WTC11 (cell line): ENCODE results near the gene CYLD. TPM values are rescaled to one million over a fixed set of nuclear protein-coding genes. Genes with fewer than 3 reads are reported as not detected.

ENCODE experiments used
- ATAC-seq: fragments of 200-7000 bp; cut with Tn5 transposase; 2 replicates; pipeline ENCODE4 v1.10.0; 2021; ENCODE audit warnings: mild to moderate bottlenecking, moderate library complexity
- CTCF ChIA-PET: fragments of 300-600 bp; sonication (Branson Sonifier 250); formaldehyde crosslinking; loops from one replicate; lab custom pipeline; 2021; ENCODE audit warnings: antibody characterized with exemption; lab: Charles Lee
- POLR2A ChIA-PET: fragments of 350-600 bp; sonication (Branson Sonifier 250); formaldehyde crosslinking; loops from one replicate; lab custom pipeline; 2021; ENCODE audit warnings: antibody characterized with exemption; lab: Charles Lee
- DNase-seq: peaks from one replicate; pipeline ENCODE4 v3.0.0; 2021; ENCODE audit warnings: low spot score
- H3K27ac Mint-ChIP-seq: 2 replicates; pipeline ENCODE4 v1.8.0; 2021; ENCODE audit warnings: mixed read lengths
- H3K27me3 Mint-ChIP-seq: 2 replicates; pipeline ENCODE4 v1.8.0; 2021; ENCODE audit warnings: low read depth, mild to moderate bottlenecking, moderate library complexity, mixed read lengths
- H3K36me3 Mint-ChIP-seq: 2 replicates; pipeline ENCODE4 v1.8.0; 2021; ENCODE audit warnings: mixed read lengths
- H3K4me1 Mint-ChIP-seq: 2 replicates; pipeline ENCODE4 v1.8.0; 2022; ENCODE audit warnings: mixed read lengths
- H3K4me3 Mint-ChIP-seq: 2 replicates; pipeline ENCODE4 v1.8.0; 2021; ENCODE audit warnings: mild to moderate bottlenecking, moderate library complexity, mixed read lengths
- H3K9me3 Mint-ChIP-seq: 2 replicates; pipeline ENCODE4 v1.8.0; 2021; ENCODE audit warnings: mixed read lengths
- ATF1 ChIP-seq: sonication (generic); formaldehyde crosslinking; IDR thresholded peaks from 2 replicates; pipeline ENCODE4 v1.8.1; 2023; ENCODE audit warnings: mild to moderate bottlenecking, moderate library complexity, missing genetic modification reagents
- ELF4 ChIP-seq: sonication (generic); formaldehyde crosslinking; IDR thresholded peaks from 2 replicates; pipeline ENCODE4 v1.8.1; 2022; ENCODE audit warnings: low read depth, mild to moderate bottlenecking, moderate library complexity, missing genetic modification reagents
- EMX1 ChIP-seq: fragments of 250-450 bp; sonication (Bioruptor Pico); IDR thresholded peaks from 2 replicates; pipeline ENCODE4 v1.8.0; 2021; ENCODE audit warnings: mild to moderate bottlenecking
- ESRRA ChIP-seq: sonication (generic); formaldehyde crosslinking; IDR thresholded peaks from 2 replicates; pipeline ENCODE4 v1.8.1; 2022; ENCODE audit warnings: mild to moderate bottlenecking, missing genetic modification reagents, borderline replicate concordance
- FOXJ3 ChIP-seq: sonication (generic); formaldehyde crosslinking; IDR thresholded peaks from 2 replicates; pipeline ENCODE4 v1.9.0; 2021; ENCODE audit warnings: missing genetic modification reagents, mild to moderate bottlenecking, borderline replicate concordance
- FOXK1 ChIP-seq: sonication (generic); formaldehyde crosslinking; IDR thresholded peaks from 2 replicates; pipeline ENCODE4 v1.8.0; 2022; ENCODE audit warnings: mild to moderate bottlenecking, moderate library complexity, missing genetic modification reagents
- FOXP1 ChIP-seq: sonication (generic); formaldehyde crosslinking; IDR thresholded peaks from 2 replicates; pipeline ENCODE4 v1.8.0; 2022; ENCODE audit warnings: missing genetic modification reagents, mild to moderate bottlenecking, moderate library complexity, borderline replicate concordance
- GABPB1 ChIP-seq: sonication (generic); formaldehyde crosslinking; IDR thresholded peaks from 2 replicates; pipeline ENCODE4 v1.8.1; 2023; ENCODE audit warnings: mild to moderate bottlenecking, missing genetic modification reagents
- HMGA2 ChIP-seq: fragments of 250-450 bp; sonication (Bioruptor Pico); IDR thresholded peaks from 2 replicates; pipeline ENCODE4 v1.4.0; 2021; ENCODE audit warnings: mild to moderate bottlenecking, moderate library complexity
- IRF2 ChIP-seq: sonication (generic); formaldehyde crosslinking; IDR thresholded peaks from 2 replicates; pipeline ENCODE4 v1.8.0; 2022; ENCODE audit warnings: low read depth, missing genetic modification reagents, borderline replicate concordance
- NFYB ChIP-seq: sonication (generic); formaldehyde crosslinking; conservative IDR thresholded peaks from 2 replicates; pipeline ENCODE4 v1.8.0; 2022; ENCODE audit warnings: low read depth, missing genetic modification reagents
- OVOL2 ChIP-seq: fragments of 250-450 bp; sonication (Bioruptor Pico); IDR thresholded peaks from 2 replicates; pipeline ENCODE4 v1.9.0; 2021; ENCODE audit warnings: mild to moderate bottlenecking, borderline replicate concordance
- SOX15 ChIP-seq: fragments of 250-450 bp; sonication (Bioruptor Pico); IDR thresholded peaks from 2 replicates; pipeline ENCODE4 v1.9.0; 2021; ENCODE audit warnings: mild to moderate bottlenecking
- SP1 ChIP-seq: sonication (generic); formaldehyde crosslinking; conservative IDR thresholded peaks from 2 replicates; pipeline ENCODE4 v1.8.1; 2022; ENCODE audit warnings: missing genetic modification reagents
- ZNF396 ChIP-seq: fragments of 250-450 bp; sonication (Bioruptor Pico); IDR thresholded peaks from 2 replicates; pipeline ENCODE4 v1.8.0; 2021; ENCODE audit warnings: mild to moderate bottlenecking, moderate library complexity, borderline replicate concordance
- total RNA-seq: library from RNA; stranded (reverse); gene quantifications from 3 replicates; pipeline ENCODE4 v1.2.3, GENCODE V29; 2021
- TF ChIP-seq, protein P1 (sequence below): fragments of 200-600 bp; IDR thresholded peaks from 2 replicates; pipeline ENCODE4 v1.8.0; 2022; ENCODE audit warnings: antibody characterized with exemption
- TF ChIP-seq, protein P2 (sequence below): fragments of 250-450 bp; sonication (Bioruptor Pico); IDR thresholded peaks from 2 replicates; pipeline ENCODE4 v1.9.0; 2021; ENCODE audit warnings: mild to moderate bottlenecking
- TF ChIP-seq, protein P3 (sequence below): sonication (generic); formaldehyde crosslinking; IDR thresholded peaks from 2 replicates; pipeline ENCODE4 v1.8.1; 2022; ENCODE audit warnings: low read depth, mild to moderate bottlenecking, moderate library complexity, missing genetic modification reagents, borderline replicate concordance
- TF ChIP-seq, protein P4 (sequence below): fragments of 250-450 bp; sonication (Bioruptor Pico); conservative IDR thresholded peaks from 2 replicates; pipeline ENCODE4 v1.9.0; 2021; ENCODE audit warnings: mild to moderate bottlenecking
- TF ChIP-seq, protein P5 (sequence below): sonication (generic); formaldehyde crosslinking; IDR thresholded peaks from 2 replicates; pipeline ENCODE4 v1.8.1; 2023; ENCODE audit warnings: mild to moderate bottlenecking, missing genetic modification reagents, moderate library complexity
- TF ChIP-seq, protein P6 (sequence below): sonication (generic); formaldehyde crosslinking; IDR thresholded peaks from 2 replicates; pipeline ENCODE4 v1.8.0; 2023; ENCODE audit warnings: mild to moderate bottlenecking, missing genetic modification reagents
- TF ChIP-seq, protein P7 (sequence below): sonication (generic); formaldehyde crosslinking; IDR thresholded peaks from 2 replicates; pipeline ENCODE4 v1.8.0; 2022; ENCODE audit warnings: mild to moderate bottlenecking, missing genetic modification reagents
- TF ChIP-seq, protein P8 (sequence below): sonication (generic); formaldehyde crosslinking; IDR thresholded peaks from 2 replicates; pipeline ENCODE4 v1.8.0; 2023; ENCODE audit warnings: missing genetic modification reagents

The CYLD gene
- total RNA-seq, 1 experiment from 2014 or later, result 10.8 TPM

DNA sequence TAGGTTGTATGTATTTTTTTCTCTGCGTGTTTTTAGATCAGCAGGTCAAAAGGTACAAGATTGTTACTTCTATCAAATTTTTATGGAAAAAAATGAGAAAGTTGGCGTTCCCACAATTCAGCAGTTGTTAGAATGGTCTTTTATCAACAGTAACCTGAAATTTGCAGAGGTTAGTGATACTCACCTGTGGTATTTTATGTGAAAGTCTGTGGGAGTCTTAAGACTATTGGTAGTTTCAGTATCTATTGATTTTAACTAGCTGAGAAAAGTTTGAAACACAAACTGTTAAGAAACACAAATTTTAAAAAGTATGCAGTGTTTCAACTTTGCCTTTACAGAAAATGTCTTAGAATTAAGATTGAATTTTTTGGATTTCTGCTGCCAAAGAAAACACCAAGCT lies 49.6 kb downstream of the CYLD start (continued):
- TF ChIP-seq FOXP1 (no peak), GABPB1 (CRISPR knock-in tag) (no peak), ESRRA (CRISPR knock-in tag) (no peak), ZNF396 (CRISPR knock-in tag) (no peak), NFYB (CRISPR knock-in tag) (no peak), SOX15 (CRISPR knock-in tag) (no peak), IRF2 (no peak), ELF4 (CRISPR knock-in tag) (no peak), SP1 (CRISPR knock-in tag) (no peak)
- TF ChIP-seq, protein P1, sequence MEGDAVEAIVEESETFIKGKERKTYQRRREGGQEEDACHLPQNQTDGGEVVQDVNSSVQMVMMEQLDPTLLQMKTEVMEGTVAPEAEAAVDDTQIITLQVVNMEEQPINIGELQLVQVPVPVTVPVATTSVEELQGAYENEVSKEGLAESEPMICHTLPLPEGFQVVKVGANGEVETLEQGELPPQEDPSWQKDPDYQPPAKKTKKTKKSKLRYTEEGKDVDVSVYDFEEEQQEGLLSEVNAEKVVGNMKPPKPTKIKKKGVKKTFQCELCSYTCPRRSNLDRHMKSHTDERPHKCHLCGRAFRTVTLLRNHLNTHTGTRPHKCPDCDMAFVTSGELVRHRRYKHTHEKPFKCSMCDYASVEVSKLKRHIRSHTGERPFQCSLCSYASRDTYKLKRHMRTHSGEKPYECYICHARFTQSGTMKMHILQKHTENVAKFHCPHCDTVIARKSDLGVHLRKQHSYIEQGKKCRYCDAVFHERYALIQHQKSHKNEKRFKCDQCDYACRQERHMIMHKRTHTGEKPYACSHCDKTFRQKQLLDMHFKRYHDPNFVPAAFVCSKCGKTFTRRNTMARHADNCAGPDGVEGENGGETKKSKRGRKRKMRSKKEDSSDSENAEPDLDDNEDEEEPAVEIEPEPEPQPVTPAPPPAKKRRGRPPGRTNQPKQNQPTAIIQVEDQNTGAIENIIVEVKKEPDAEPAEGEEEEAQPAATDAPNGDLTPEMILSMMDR, result no peak
- TF ChIP-seq, protein P2, sequence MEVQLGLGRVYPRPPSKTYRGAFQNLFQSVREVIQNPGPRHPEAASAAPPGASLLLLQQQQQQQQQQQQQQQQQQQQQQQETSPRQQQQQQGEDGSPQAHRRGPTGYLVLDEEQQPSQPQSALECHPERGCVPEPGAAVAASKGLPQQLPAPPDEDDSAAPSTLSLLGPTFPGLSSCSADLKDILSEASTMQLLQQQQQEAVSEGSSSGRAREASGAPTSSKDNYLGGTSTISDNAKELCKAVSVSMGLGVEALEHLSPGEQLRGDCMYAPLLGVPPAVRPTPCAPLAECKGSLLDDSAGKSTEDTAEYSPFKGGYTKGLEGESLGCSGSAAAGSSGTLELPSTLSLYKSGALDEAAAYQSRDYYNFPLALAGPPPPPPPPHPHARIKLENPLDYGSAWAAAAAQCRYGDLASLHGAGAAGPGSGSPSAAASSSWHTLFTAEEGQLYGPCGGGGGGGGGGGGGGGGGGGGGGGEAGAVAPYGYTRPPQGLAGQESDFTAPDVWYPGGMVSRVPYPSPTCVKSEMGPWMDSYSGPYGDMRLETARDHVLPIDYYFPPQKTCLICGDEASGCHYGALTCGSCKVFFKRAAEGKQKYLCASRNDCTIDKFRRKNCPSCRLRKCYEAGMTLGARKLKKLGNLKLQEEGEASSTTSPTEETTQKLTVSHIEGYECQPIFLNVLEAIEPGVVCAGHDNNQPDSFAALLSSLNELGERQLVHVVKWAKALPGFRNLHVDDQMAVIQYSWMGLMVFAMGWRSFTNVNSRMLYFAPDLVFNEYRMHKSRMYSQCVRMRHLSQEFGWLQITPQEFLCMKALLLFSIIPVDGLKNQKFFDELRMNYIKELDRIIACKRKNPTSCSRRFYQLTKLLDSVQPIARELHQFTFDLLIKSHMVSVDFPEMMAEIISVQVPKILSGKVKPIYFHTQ (CRISPR knock-in tag), result no peak
- TF ChIP-seq, protein P3, sequence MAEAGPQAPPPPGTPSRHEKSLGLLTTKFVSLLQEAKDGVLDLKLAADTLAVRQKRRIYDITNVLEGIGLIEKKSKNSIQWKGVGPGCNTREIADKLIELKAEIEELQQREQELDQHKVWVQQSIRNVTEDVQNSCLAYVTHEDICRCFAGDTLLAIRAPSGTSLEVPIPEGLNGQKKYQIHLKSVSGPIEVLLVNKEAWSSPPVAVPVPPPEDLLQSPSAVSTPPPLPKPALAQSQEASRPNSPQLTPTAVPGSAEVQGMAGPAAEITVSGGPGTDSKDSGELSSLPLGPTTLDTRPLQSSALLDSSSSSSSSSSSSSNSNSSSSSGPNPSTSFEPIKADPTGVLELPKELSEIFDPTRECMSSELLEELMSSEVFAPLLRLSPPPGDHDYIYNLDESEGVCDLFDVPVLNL (CRISPR knock-in tag), result no peak
- TF ChIP-seq, protein P4, sequence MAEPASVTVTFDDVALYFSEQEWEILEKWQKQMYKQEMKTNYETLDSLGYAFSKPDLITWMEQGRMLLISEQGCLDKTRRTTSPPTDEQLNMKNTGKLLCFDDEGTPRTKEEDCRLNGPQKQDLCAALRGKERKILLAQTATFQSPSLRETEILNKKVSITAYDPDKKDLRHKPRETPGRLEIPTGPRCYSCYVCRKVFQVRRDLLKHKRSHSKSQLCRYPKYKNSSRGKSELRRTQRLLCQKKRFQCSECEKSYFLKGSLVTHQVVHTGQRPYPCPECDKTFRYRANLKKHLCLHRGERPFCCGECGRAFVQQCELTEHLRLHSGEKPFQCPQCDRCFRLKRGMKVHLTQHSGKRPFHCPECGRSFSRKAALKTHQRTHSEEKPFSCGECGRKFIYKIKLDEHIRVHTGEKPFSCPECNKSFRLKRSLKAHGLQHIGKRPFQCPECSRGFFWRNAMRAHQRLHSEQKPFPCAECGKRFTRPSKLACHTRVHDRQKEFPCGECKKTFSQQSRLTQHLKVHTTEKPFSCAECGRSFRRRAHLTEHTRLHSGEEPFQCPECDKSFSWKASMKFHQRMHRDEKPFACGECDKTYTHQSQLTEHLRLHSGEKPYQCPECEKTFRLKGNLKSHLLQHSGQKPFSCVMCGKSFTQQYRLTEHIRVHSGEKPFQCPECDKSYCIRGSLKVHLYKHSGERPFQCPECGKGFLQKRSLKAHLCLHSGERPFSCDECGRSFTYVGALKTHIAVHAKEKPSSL, result no peak

DNA sequence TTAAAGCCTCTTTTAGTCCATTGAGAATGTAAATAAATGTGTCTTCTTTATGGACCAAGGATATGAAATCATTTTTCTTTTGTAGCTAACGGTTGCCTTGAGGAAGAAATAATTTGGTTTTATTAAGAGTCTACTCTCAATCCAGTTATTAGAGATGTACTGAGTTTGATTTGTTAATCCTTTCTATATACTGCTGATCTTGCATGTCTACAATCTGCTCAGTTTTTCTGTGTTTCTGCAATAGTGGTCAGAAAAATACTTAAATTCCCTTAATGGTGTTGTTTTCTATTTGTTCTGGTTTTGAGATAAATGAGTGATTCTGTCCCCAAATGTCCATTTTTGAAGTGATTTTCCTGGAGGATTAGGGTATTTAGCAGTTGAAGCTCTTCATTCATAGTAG lies 54.9 kb downstream of the CYLD start:
- 0 out of 2 replicates have a peak, but pooled peaks cover 3% of the 10 kb centered on the region for H3K4me1 Mint-ChIP-seq
- ATAC-seq (no peak), DNase-seq (no peak)
- no peak overlapping the region for H3K27ac Mint-ChIP-seq
- TF ChIP-seq FOXJ3 (no peak), HMGA2 (no peak), OVOL2 (no peak), ATF1 (CRISPR knock-in tag) (no peak), EMX1 (CRISPR knock-in tag) (no peak), FOXK1 (CRISPR knock-in tag) (no peak)
- TF ChIP-seq, protein P5, sequence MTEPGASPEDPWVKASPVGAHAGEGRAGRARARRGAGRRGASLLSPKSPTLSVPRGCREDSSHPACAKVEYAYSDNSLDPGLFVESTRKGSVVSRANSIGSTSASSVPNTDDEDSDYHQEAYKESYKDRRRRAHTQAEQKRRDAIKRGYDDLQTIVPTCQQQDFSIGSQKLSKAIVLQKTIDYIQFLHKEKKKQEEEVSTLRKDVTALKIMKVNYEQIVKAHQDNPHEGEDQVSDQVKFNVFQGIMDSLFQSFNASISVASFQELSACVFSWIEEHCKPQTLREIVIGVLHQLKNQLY (CRISPR knock-in tag), result no peak
- TF ChIP-seq, protein P6, sequence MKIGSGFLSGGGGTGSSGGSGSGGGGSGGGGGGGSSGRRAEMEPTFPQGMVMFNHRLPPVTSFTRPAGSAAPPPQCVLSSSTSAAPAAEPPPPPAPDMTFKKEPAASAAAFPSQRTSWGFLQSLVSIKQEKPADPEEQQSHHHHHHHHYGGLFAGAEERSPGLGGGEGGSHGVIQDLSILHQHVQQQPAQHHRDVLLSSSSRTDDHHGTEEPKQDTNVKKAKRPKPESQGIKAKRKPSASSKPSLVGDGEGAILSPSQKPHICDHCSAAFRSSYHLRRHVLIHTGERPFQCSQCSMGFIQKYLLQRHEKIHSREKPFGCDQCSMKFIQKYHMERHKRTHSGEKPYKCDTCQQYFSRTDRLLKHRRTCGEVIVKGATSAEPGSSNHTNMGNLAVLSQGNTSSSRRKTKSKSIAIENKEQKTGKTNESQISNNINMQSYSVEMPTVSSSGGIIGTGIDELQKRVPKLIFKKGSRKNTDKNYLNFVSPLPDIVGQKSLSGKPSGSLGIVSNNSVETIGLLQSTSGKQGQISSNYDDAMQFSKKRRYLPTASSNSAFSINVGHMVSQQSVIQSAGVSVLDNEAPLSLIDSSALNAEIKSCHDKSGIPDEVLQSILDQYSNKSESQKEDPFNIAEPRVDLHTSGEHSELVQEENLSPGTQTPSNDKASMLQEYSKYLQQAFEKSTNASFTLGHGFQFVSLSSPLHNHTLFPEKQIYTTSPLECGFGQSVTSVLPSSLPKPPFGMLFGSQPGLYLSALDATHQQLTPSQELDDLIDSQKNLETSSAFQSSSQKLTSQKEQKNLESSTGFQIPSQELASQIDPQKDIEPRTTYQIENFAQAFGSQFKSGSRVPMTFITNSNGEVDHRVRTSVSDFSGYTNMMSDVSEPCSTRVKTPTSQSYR (CRISPR knock-in tag), result no peak
- TF ChIP-seq, protein P7, sequence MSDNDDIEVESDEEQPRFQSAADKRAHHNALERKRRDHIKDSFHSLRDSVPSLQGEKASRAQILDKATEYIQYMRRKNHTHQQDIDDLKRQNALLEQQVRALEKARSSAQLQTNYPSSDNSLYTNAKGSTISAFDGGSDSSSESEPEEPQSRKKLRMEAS (CRISPR knock-in tag), result no peak
- TF ChIP-seq, protein P8, sequence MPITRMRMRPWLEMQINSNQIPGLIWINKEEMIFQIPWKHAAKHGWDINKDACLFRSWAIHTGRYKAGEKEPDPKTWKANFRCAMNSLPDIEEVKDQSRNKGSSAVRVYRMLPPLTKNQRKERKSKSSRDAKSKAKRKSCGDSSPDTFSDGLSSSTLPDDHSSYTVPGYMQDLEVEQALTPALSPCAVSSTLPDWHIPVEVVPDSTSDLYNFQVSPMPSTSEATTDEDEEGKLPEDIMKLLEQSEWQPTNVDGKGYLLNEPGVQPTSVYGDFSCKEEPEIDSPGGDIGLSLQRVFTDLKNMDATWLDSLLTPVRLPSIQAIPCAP (CRISPR knock-in tag), result no peak
- H3K4me3 Mint-ChIP-seq, result no peak overlapping the region
- H3K27me3 Mint-ChIP-seq, result no peaks in the 10 kb centered on the region
- ChIA-PET POLR2A (no interaction called here), CTCF (interaction anchor here (1.2 to 6.1 kb wide), 2 partner anchors 10 to 77 kb away, joined by 3 to 47 read pairs; no protein-coding TSS in a partner anchor)
- no peaks in the 10 kb centered on the region for H3K9me3 Mint-ChIP-seq
- H3K36me3 Mint-ChIP-seq, result no peaks in the 10 kb centered on the region
